H1 (cell line): ENCODE measurements around the gene USP7. TPM values are rescaled to one million over a fixed set of nuclear protein-coding genes. Genes with fewer than 3 reads are reported as not detected.

Experiments used
- CTCF ChIA-PET: fragments of 300-600 bp; sonication (Branson Sonifier 250); formaldehyde crosslinking; loops from one replicate; lab custom pipeline; 2021; ENCODE audit not compliant: partially characterized antibody; lab: Charles Lee
- POLR2A ChIA-PET: fragments of 300-600 bp; sonication (Branson Sonifier 250); formaldehyde crosslinking; loops from one replicate; lab custom pipeline; 2021; ENCODE audit warnings: inconsistent platforms; ENCODE audit not compliant: partially characterized antibody; lab: Charles Lee
- DNase-seq, 2 experiments: peaks; one replicate each; pipeline versions ENCODE4 v3.0.0 to v3.0.0-alpha.2; 2010 to 2022; ENCODE audit warnings: low spot score in 2 of 2, low read depth in 1 of 2, mixed read lengths in 1 of 2
- FAIRE-seq: peaks from 2 replicates; lab custom pipeline; 2011; peaks lifted over from hg19 to GRCh38; lab: Jason Lieb, UNC
- H2AFZ ChIP-seq: 2 replicates; pipeline ENCODE4 v1.8.1; 2012; ENCODE audit warnings: low read length, inconsistent platforms
- H2AK5ac ChIP-seq: 2 replicates; pipeline ENCODE4 v1.6.1; 2013; ENCODE audit warnings: low read depth, low read length
- H2BK120ac ChIP-seq: replicated peaks from 2 replicates; pipeline ENCODE3; 2013; ENCODE audit warnings: low read depth, low read length, inconsistent platforms
- H2BK12ac ChIP-seq: 2 replicates; pipeline ENCODE4 v1.6.1; 2013; ENCODE audit warnings: low read depth, low read length
- H2BK15ac ChIP-seq: 2 replicates; pipeline ENCODE4 v1.6.1; 2013; ENCODE audit warnings: low read length
- H2BK20ac ChIP-seq: 2 replicates; pipeline ENCODE4 v1.6.1; 2013; ENCODE audit warnings: low read length
- H2BK5ac ChIP-seq: 2 replicates; pipeline ENCODE4 v1.6.1; 2013; ENCODE audit warnings: low read depth, low read length
- H3K14ac ChIP-seq: 2 replicates; pipeline ENCODE4 v1.6.1; 2013; ENCODE audit warnings: inconsistent platforms; ENCODE audit not compliant: insufficient read length
- H3K18ac ChIP-seq: 2 replicates; pipeline ENCODE4 v1.6.1; 2013; ENCODE audit warnings: low read length; ENCODE audit errors: extremely low read depth
- H3K23ac ChIP-seq: 2 replicates; pipeline ENCODE4 v1.6.1; 2013; ENCODE audit warnings: inconsistent platforms; ENCODE audit not compliant: insufficient read length
- H3K23me2 ChIP-seq: 2 replicates; pipeline ENCODE4 v1.6.1; 2013; ENCODE audit warnings: low read depth, low read length
- H3K27ac ChIP-seq: 2 replicates; pipeline ENCODE4 v1.6.1; 2011; ENCODE audit warnings: low read depth, low read length, inconsistent platforms
- H3K27me3 ChIP-seq, 4 experiments: replicated peaks in 1 of 4; 1 replicate in 1 of 4; 2 replicates in 3 of 4; pipeline versions ENCODE4 v1.6.1 to v1.8.1; 2011 to 2013; ENCODE audit warnings: low read length in 3 of 4, mild to moderate bottlenecking in 3 of 4, inconsistent platforms in 2 of 4, mixed read lengths in 2 of 4, moderate library complexity in 1 of 4; ENCODE audit not compliant: control insufficient read depth in 3 of 4, insufficient read depth in 3 of 4; ENCODE audit errors: extremely low read depth in 1 of 4
- H3K36me3 ChIP-seq, 4 experiments: 2 replicates each; pipeline versions ENCODE4 v1.6.1 to v1.8.1; 2011 to 2013; ENCODE audit warnings: mild to moderate bottlenecking in 4 of 4, low read length in 3 of 4, moderate library complexity in 2 of 4, control low read depth in 1 of 4, inconsistent platforms in 1 of 4; ENCODE audit not compliant: insufficient read depth in 4 of 4, control insufficient read depth in 2 of 4
- H3K4ac ChIP-seq: replicated peaks from 2 replicates; pipeline ENCODE3; 2013; ENCODE audit warnings: low read length, low read depth, mixed read lengths, inconsistent platforms; ENCODE audit not compliant: insufficient read length
- H3K4me1 ChIP-seq, 4 experiments: replicated peaks in 1 of 4; 1 replicate in 1 of 4; 2 replicates in 3 of 4; pipeline versions ENCODE4 v1.6.1 to v1.8.1; 2011 to 2013; ENCODE audit warnings: low read length in 3 of 4, inconsistent platforms in 2 of 4, mixed read lengths in 1 of 4; ENCODE audit not compliant: insufficient read depth in 4 of 4, control insufficient read depth in 3 of 4
- H3K4me2 ChIP-seq, 2 experiments: 2 replicates each; pipeline versions ENCODE4 v1.6.1 to v1.8.1; 2011 to 2013; ENCODE audit warnings: low read depth in 2 of 2, low read length in 2 of 2, control low read depth in 1 of 2, inconsistent platforms in 1 of 2, mild to moderate bottlenecking in 1 of 2; ENCODE audit not compliant: insufficient read depth in 1 of 2
- H3K4me3 ChIP-seq, 4 experiments: fragments of 200-600, 300-600 bp in 1 of 4; sonication (generic), shearing (Covaris generic), sonication (Bioruptor Twin) in 1 of 4; 2 replicates each; pipeline versions ENCODE4 v1.5.1 to v1.8.1; 2011 to 2016; ENCODE audit warnings: low read length in 4 of 4, low read depth in 3 of 4, control low read depth in 2 of 4, inconsistent platforms in 2 of 4, mild to moderate bottlenecking in 2 of 4, mixed read lengths in 1 of 4, moderate library complexity in 1 of 4; ENCODE audit not compliant: insufficient read depth in 2 of 4; ENCODE audit errors: extremely low read depth in 1 of 4
- H3K56ac ChIP-seq: replicated peaks from 2 replicates; pipeline ENCODE3; 2013; ENCODE audit warnings: low read depth, mild to moderate bottlenecking, mixed read lengths, low read length, inconsistent platforms; ENCODE audit not compliant: insufficient read length
- H3K79me1 ChIP-seq: 2 replicates; pipeline ENCODE4 v1.6.1; 2013; ENCODE audit warnings: low read depth, low read length, control low read depth
- H3K79me2 ChIP-seq, 2 experiments: 2 replicates each; pipeline versions ENCODE4 v1.6.1 to v1.8.1; 2012 to 2013; ENCODE audit warnings: low read length in 2 of 2, mild to moderate bottlenecking in 2 of 2, inconsistent platforms in 1 of 2; ENCODE audit not compliant: insufficient read depth in 2 of 2, control insufficient read depth in 1 of 2
- H3K9ac ChIP-seq, 4 experiments: replicated peaks in 1 of 4; 1 replicate in 1 of 4; 2 replicates in 3 of 4; pipeline versions ENCODE4 v1.6.1 to v1.8.1; 2011 to 2013; ENCODE audit warnings: low read depth in 3 of 4, low read length in 3 of 4, control low read depth in 2 of 4, mild to moderate bottlenecking in 2 of 4, moderate library complexity in 2 of 4, inconsistent platforms in 1 of 4; ENCODE audit errors: extremely low read depth in 1 of 4
- H3K9me3 ChIP-seq, 2 experiments: 2 replicates each; pipeline versions ENCODE4 v1.6.1 to v1.8.1; 2012 to 2013; ENCODE audit warnings: mild to moderate bottlenecking in 2 of 2, moderate library complexity in 2 of 2, control low read depth in 1 of 2, inconsistent platforms in 1 of 2, low read depth in 1 of 2, low read length in 1 of 2, mixed read lengths in 1 of 2; ENCODE audit not compliant: insufficient read depth in 2 of 2
- H4K20me1 ChIP-seq, 2 experiments: replicated peaks in 1 of 2; 2 replicates each; pipeline versions ENCODE3 to v1.8.1; 2011 to 2013; ENCODE audit warnings: inconsistent platforms in 2 of 2, low read length in 2 of 2, mild to moderate bottlenecking in 1 of 2; ENCODE audit not compliant: insufficient read depth in 2 of 2, control insufficient read depth in 1 of 2
- H4K5ac ChIP-seq: 2 replicates; pipeline ENCODE4 v1.6.1; 2013; ENCODE audit warnings: low read length, low read depth, mixed read lengths, inconsistent platforms; ENCODE audit not compliant: insufficient read length
- H4K8ac ChIP-seq: 2 replicates; pipeline ENCODE4 v1.8.0; 2013; ENCODE audit warnings: mild to moderate bottlenecking, moderate library complexity, low read length, inconsistent platforms; ENCODE audit not compliant: insufficient read depth; ENCODE audit errors: extremely low read depth
- H4K91ac ChIP-seq: replicated peaks from 2 replicates; pipeline ENCODE3; 2013; ENCODE audit warnings: low read length, mixed read lengths, inconsistent platforms; ENCODE audit not compliant: insufficient read length
- HDAC2 ChIP-seq, 2 experiments: fragments of 300-600 bp in 1 of 2; sonication (generic) in 1 of 2; IDR thresholded peaks; 2 replicates each; pipeline ENCODE4 v1.6.1; 2011 to 2012; ENCODE audit warnings: low read depth in 2 of 2, low read length in 2 of 2, mild to moderate bottlenecking in 2 of 2, moderate library complexity in 2 of 2, borderline replicate concordance in 1 of 2, inconsistent platforms in 1 of 2
- SUZ12 ChIP-seq: fragments of 200-600 bp; sonication (generic); IDR thresholded peaks from 2 replicates; pipeline ENCODE4 v1.6.1; 2012; ENCODE audit warnings: mild to moderate bottlenecking, inconsistent platforms, low read length, moderate library complexity, mixed read lengths
- WGBS, 2 experiments: shearing (Covaris generic) in 1 of 2; methylation state at CpG; one replicate each; pipeline versions ENCODE4 v1.1.6 to v1.1.7; 2013 to 2015; ENCODE audit warnings: low lambda C conversion rate in 2 of 2, mixed read lengths in 2 of 2, inconsistent platforms in 1 of 2, low coverage in 1 of 2, missing lambda C conversion rate in 1 of 2; ENCODE audit not compliant: insufficient replicate concordance in 2 of 2, insufficient coverage in 1 of 2, insufficient read length in 1 of 2; ENCODE audit errors: extremely low coverage in 1 of 2, missing lambda C conversion rate in 1 of 2; 5-methylcytosine and 5-hydroxymethylcytosine counted together
- polyA plus RNA-seq, 7 experiments: library from polyadenylated mRNA; depleted of rRNA in 3 of 7; stranded (reverse) in 5 of 7; unstranded in 2 of 7; fragments of >200 nt in 5 of 7; fragments of 200-250 nt in 2 of 7; gene quantifications; 1 replicate in 5 of 7; 2 replicates in 1 of 7; 4 replicates in 1 of 7; pipeline versions ENCODE4 v1.2.1 to v1.2.3, GENCODE V29; 2011 to 2013; ENCODE audit warnings: missing spikeins in 2 of 7, mixed read lengths in 2 of 7
- total RNA-seq: library from RNA; stranded (reverse); fragmentation: NEBNext Ultra II Directional; extraction: Animal tissue kit (Norgen Biotek cat#: 25700); gene quantifications from 2 replicates; pipeline ENCODE4 v1.2.1, GENCODE V29; 2021

USP7 gene
- total and polyA plus RNA-seq, 2 of the 8 experiments (the other 6 are each of a cell fraction or from before 2014, with no cell fraction given), result 21.3 to 211 TPM

GRCh38 chr16:8961811-8962390, 1.8 kb downstream of the USP7 start:
- no peak overlapping the region; the same call in 1 of the 2 replicates for H2BK5ac ChIP-seq
- H2AK5ac ChIP-seq, result no peak overlapping the region
- no peak overlapping the region for H4K8ac ChIP-seq
- CTCF ChIA-PET, result interaction anchor here (1.2 to 3.5 kb wide), 4 partner anchors 21 to 80 kb away, joined by 3 to 25 read pairs (median 10); no protein-coding TSS in a partner anchor
- peak overlapping the region; percentile 64 for H3K18ac ChIP-seq
- H3K27ac ChIP-seq, result no peak overlapping the region
- H3K4me2 ChIP-seq, result peak overlapping the region; percentile 88 to 99
- H2BK12ac ChIP-seq, result 0 out of 2 replicates have a peak overlapping the region, but pooled peaks have one; percentile 77
- H3K36me3 ChIP-seq, result no peaks in the 10 kb centered on the region
- H4K5ac ChIP-seq, result no peak overlapping the region
- peaks cover 49 to 59% of the 10 kb centered on the region in 2 experiments for H3K79me2 ChIP-seq
- H3K14ac ChIP-seq, result peak overlapping the region; percentile 53
- no peak overlapping the region for H2AFZ ChIP-seq
- H2BK15ac ChIP-seq, result 0 out of 2 replicates have a peak overlapping the region, but pooled peaks have one; percentile 65
- peaks cover 29 to 46% (median 32%) of the 10 kb centered on the region in 4 experiments for H3K4me1 ChIP-seq
- DNase-seq (no peak), FAIRE-seq (no peak)
- peaks cover 29 to 40% of the 10 kb centered on the region in 2 experiments for H4K20me1 ChIP-seq
- peak overlapping the region; percentile 10 for H3K4ac ChIP-seq
- H3K27me3 ChIP-seq, result peaks cover 0 to 7% (median 2%) of the 10 kb centered on the region in 4 experiments; a peak in 3 of 7 replicates
- H3K4me3 ChIP-seq, result peak overlapping the region; percentile 63 to 85 (median 76)
- peaks cover 12% of the 10 kb centered on the region for H3K79me1 ChIP-seq
- H3K9ac ChIP-seq, result peak overlapping the region in 3 of 4 experiments; percentile 72 to 78 (median 75); a peak in 6 of 7 replicates
- no peak overlapping the region for H2BK20ac ChIP-seq
- no peaks in the 10 kb centered on the region for H3K9me3 ChIP-seq
- H4K91ac ChIP-seq, result peak overlapping the region; percentile 15
- no peak for TF ChIP-seq HDAC2 (IDR thresholded peaks at IDR 0.05; ENCODE audit: borderline replicate concordance in 1 of 2, low read depth in 2 of 2, low read length in 2 of 2)
- TF ChIP-seq SUZ12, result no peak
- no peak overlapping the region for H3K56ac ChIP-seq
- H3K23me2 ChIP-seq, result peaks cover 7% of the 10 kb centered on the region
- POLR2A ChIA-PET, result interaction anchor here (1.1 to 1.8 kb wide), 7 partner anchors 12 to 47 kb away, joined by 3 to 7 read pairs (median 4); no protein-coding TSS in a partner anchor
- H3K23ac ChIP-seq, result no peak overlapping the region
- 15% methylated on average over 15 of the region's 15 CpGs; no CpG with 5 or more reads in 1 of the 2 experiments for WGBS, 2 experiments
- H2BK120ac ChIP-seq, result no peak overlapping the region
